Breast epithelium (tissue), 4 donors: ENCODE measurements around the gene NDUFB4. TPM values are rescaled to one million over a fixed set of nuclear protein-coding genes. Genes with fewer than 3 reads are reported as not detected.

Experiments used
- DNase-seq, 2 donors: peaks; one replicate each; pipeline ENCODE4 v3.0.0-alpha.2; 2019; ENCODE audit warnings: low spot score in 2 of 2
- H3K27ac ChIP-seq, 2 donors: fragments of 200-600 bp; sonication (generic) in 1 of 2; one replicate each; pipeline ENCODE4 v1.5.1; 2016 to 2019; ENCODE audit warnings: mild to moderate bottlenecking in 1 of 2
- H3K27me3 ChIP-seq, 2 donors: fragments of 200-600 bp; sonication (generic) in 1 of 2; one replicate each; pipeline versions ENCODE4 v1.5.1 to v1.6.0; 2017 to 2019; ENCODE audit warnings: control low read depth in 1 of 2, mild to moderate bottlenecking in 1 of 2
- H3K36me3 ChIP-seq: fragments of 200-600 bp; one replicate; pipeline ENCODE4 v1.5.1; 2019
- H3K4me1 ChIP-seq, 2 donors: fragments of 200-600 bp; sonication (generic); one replicate each; pipeline ENCODE4 v1.5.1; 2016 to 2019; ENCODE audit warnings: control low read depth in 1 of 2
- H3K4me3 ChIP-seq, 3 donors: fragments of 200-600 bp; sonication (generic); 1 replicate in 2 of 3; 2 replicates in 1 of 3; pipeline ENCODE4 v1.5.1; 2016 to 2019; ENCODE audit warnings: mild to moderate bottlenecking in 3 of 3, moderate library complexity in 2 of 3
- H3K9me3 ChIP-seq, 2 donors: fragments of 200-600 bp; sonication (generic) in 1 of 2; one replicate each; pipeline ENCODE4 v1.5.1; 2016 to 2019; ENCODE audit warnings: control low read depth in 1 of 2
- CTCF ChIP-seq, 3 donors: fragments of 450-650 bp; IDR thresholded peaks; one replicate each; pipeline ENCODE4 v1.5.1; 2016 to 2017; ENCODE audit warnings: antibody characterized with exemption in 3 of 3, mild to moderate bottlenecking in 3 of 3, moderate library complexity in 3 of 3
- POLR2A ChIP-seq: fragments of 450-650 bp; IDR thresholded peaks from one replicate; pipeline ENCODE4 v1.6.1; 2016; ENCODE audit warnings: antibody characterized with exemption, mild to moderate bottlenecking, moderate library complexity
- POLR2AphosphoS5 ChIP-seq, 3 donors: sonication (generic); formaldehyde crosslinking; IDR thresholded peaks; one replicate each; pipeline ENCODE4 v1.6.1; 2017; ENCODE audit warnings: antibody characterized with exemption in 3 of 3
- intact Hi-C: fragments of 100-400 bp; cut with DNase I; formaldehyde crosslinking; loops from one replicate; pipeline ENCODE4 v1.15.1; 2023; ENCODE audit warnings: low total_unique reads
- total RNA-seq, 3 donors: library from RNA; depleted of rRNA; stranded (reverse); fragments of >200 nt; gene quantifications; one replicate each; pipeline ENCODE4 v1.1.0, GENCODE V29; 2016

NDUFB4 gene
- total RNA-seq, 3 donors from 2014 or later = 88.4 to 116 (median 106) TPM

GRCh38 chr3:120604382-120604781 lies 8.2 kb downstream of the NDUFB4 start:
- intact Hi-C loops = loop anchor here (10.0 kb wide), 1 partner anchor 1090 kb away; no protein-coding TSS in a partner anchor
- H3K27ac ChIP-seq = no peak overlapping the region
- DNase-seq = no peak
- no peaks in the 10 kb centered on the region for H3K27me3 ChIP-seq
- no peaks in the 10 kb centered on the region for H3K9me3 ChIP-seq
- H3K36me3 ChIP-seq = peaks cover 7% of the 10 kb centered on the region
- H3K4me3 ChIP-seq = no peak overlapping the region
- H3K4me1 ChIP-seq = no peaks in the 10 kb centered on the region
- TF ChIP-seq CTCF (IDR thresholded peaks at IDR 0.05) = no peak
- TF ChIP-seq POLR2AphosphoS5 (IDR thresholded peaks at IDR 0.05) = no peak
- no peak for TF ChIP-seq POLR2A

GRCh38 chr3:120604784-120605183 lies 8.6 kb downstream of the NDUFB4 start:
- H3K36me3 ChIP-seq = peaks cover 7% of the 10 kb centered on the region
- no peak overlapping the region for H3K4me3 ChIP-seq
- intact Hi-C loops = loop anchor here (10.0 kb wide), 1 partner anchor 1090 kb away; no protein-coding TSS in a partner anchor
- no peaks in the 10 kb centered on the region for H3K4me1 ChIP-seq
- H3K27me3 ChIP-seq = no peaks in the 10 kb centered on the region
- DNase-seq = no peak
- no peak for TF ChIP-seq CTCF (IDR thresholded peaks at IDR 0.05)
- no peak for TF ChIP-seq POLR2A
- TF ChIP-seq POLR2AphosphoS5 (IDR thresholded peaks at IDR 0.05) = no peak
- no peak overlapping the region for H3K27ac ChIP-seq
- no peaks in the 10 kb centered on the region for H3K9me3 ChIP-seq

- DNase-seq = no peak
- H3K27ac ChIP-seq = no peak overlapping the region
- no peaks in the 10 kb centered on the region for H3K36me3 ChIP-seq
- no peak overlapping the region for H3K4me3 ChIP-seq
- TF ChIP-seq POLR2A (no peak), CTCF (IDR thresholded peaks at IDR 0.05) (no peak), POLR2AphosphoS5 (IDR thresholded peaks at IDR 0.05) (no peak)
- H3K9me3 ChIP-seq = no peaks in the 10 kb centered on the region
- H3K4me1 ChIP-seq = no peaks in the 10 kb centered on the region
- intact Hi-C loops = loop anchor here (10.0 kb wide), 1 partner anchor 1086 kb away; no protein-coding TSS in a partner anchor
- H3K27me3 ChIP-seq = no peaks in the 10 kb centered on the region
Observed at GRCh38 chr3:120608506-120608905, 12.4 kb downstream of the NDUFB4 start.

- intact Hi-C loops = no loop called here
Observed at GRCh38 chr3:120614765-120615164, 18.6 kb downstream of the NDUFB4 start.

More at GRCh38 chr3:120614765-120615164, 18.6 kb downstream of the NDUFB4 start:
- H3K4me3 ChIP-seq = no peak overlapping the region
- H3K36me3 ChIP-seq = no peaks in the 10 kb centered on the region
- no peak overlapping the region for H3K27ac ChIP-seq
- no peak for DNase-seq
- H3K4me1 ChIP-seq = no peaks in the 10 kb centered on the region
- no peaks in the 10 kb centered on the region for H3K27me3 ChIP-seq
- no peaks in the 10 kb centered on the region for H3K9me3 ChIP-seq
- no peak for TF ChIP-seq CTCF (IDR thresholded peaks at IDR 0.05)
- TF ChIP-seq POLR2AphosphoS5 (IDR thresholded peaks at IDR 0.05) = no peak
- TF ChIP-seq POLR2A = no peak
